ENCODE data around the gene NUP205.

GRCh38 chr7:135670179-135670578 is 112.5 kb downstream of the NUP205 start:
- TF ChIP-seq CTCF (IDR thresholded peaks at IDR 0.05; ENCODE audit: low read depth, low read length) (no peak), EZH2phosphoT487 (IDR thresholded peaks at IDR 0.05; ENCODE audit: low read depth) (no peak)
